HepG2 (cell line): ENCODE results near the gene ZNF425. TPM values are rescaled to one million over a fixed set of nuclear protein-coding genes. Genes with fewer than 3 reads are reported as not detected.

Experiments
- ATAC-seq: fragments of 200-7000 bp; cut with Tn5 transposase; 3 replicates; pipeline ENCODE4 v1.9.1; 2020; ENCODE audit warnings: mild to moderate bottlenecking, moderate library complexity
- BruUV-seq: library from RNA; stranded (reverse); fragments of 400-500 nt; replicated peaks from 2 replicates; lab custom pipeline; 2021; lab: Mats Ljungman, UMichigan
- CTCF ChIA-PET: fragments of 300-600 bp; formaldehyde crosslinking; extraction: SDS; loops from one replicate; lab custom pipeline; 2021; ENCODE audit warnings: low total read pairs, inconsistent platforms, low intra/inter-chr PET ratio; lab: Yijun Ruan, JAX
- POLR2A ChIA-PET: fragments of 350-600 bp; sonication (Branson Sonifier 250); formaldehyde crosslinking; loops from one replicate; lab custom pipeline; 2020; ENCODE audit warnings: antibody characterized with exemption, inconsistent platforms; lab: Yijun Ruan, JAX
- DNase-seq: peaks from one replicate; pipeline ENCODE4 v3.0.0-alpha.2; 2015; ENCODE audit warnings: low spot score
- FAIRE-seq: peaks from 3 replicates; lab custom pipeline; 2011; peaks lifted over from hg19 to GRCh38; lab: Jason Lieb, UNC
- H2AFZ ChIP-seq: one replicate; pipeline ENCODE4 v1.6.1; 2011; ENCODE audit warnings: low read length, inconsistent platforms
- H3K27ac ChIP-seq: fragments of 300-600 bp; 3 replicates; pipeline ENCODE4 v1.8.0; 2011; ENCODE audit warnings: mixed run types, mild to moderate bottlenecking, mixed read lengths, low read length, inconsistent platforms; ENCODE audit not compliant: insufficient read depth; ENCODE audit errors: extremely low read length
- H3K27me3 ChIP-seq, 2 experiments: fragments of 200-600 bp in 1 of 2; 2 replicates in 1 of 2; 3 replicates in 1 of 2; pipeline versions ENCODE4 v1.6.0 to v1.8.0; 2011; ENCODE audit warnings: low read length in 2 of 2, mild to moderate bottlenecking in 2 of 2, moderate library complexity in 2 of 2, inconsistent platforms in 1 of 2; ENCODE audit not compliant: insufficient read depth in 2 of 2, control insufficient read depth in 1 of 2
- H3K36me3 ChIP-seq, 2 experiments: fragments of 200-600 bp in 1 of 2; replicated peaks in 1 of 2; 2 replicates in 1 of 2; 3 replicates in 1 of 2; pipeline versions ENCODE4 v1.5.1 to v1.8.0; 2011; ENCODE audit warnings: low read length in 2 of 2, inconsistent platforms in 1 of 2; ENCODE audit not compliant: insufficient read depth in 2 of 2, control insufficient read depth in 1 of 2
- H3K4me1 ChIP-seq: 2 replicates; pipeline ENCODE4 v1.5.1; 2012; ENCODE audit warnings: low read length, inconsistent platforms; ENCODE audit not compliant: insufficient read depth
- H3K4me2 ChIP-seq: 2 replicates; pipeline ENCODE4 v1.6.0; 2011; ENCODE audit warnings: low read depth, low read length, inconsistent platforms
- H3K4me3 ChIP-seq, 3 experiments: fragments of 200-600 bp in 1 of 3; sonication (generic), shearing (Covaris generic) in 1 of 3; replicated peaks in 1 of 3; 2 replicates each; pipeline ENCODE4 v1.5.1; 2011 to 2016; ENCODE audit warnings: low read length in 3 of 3, inconsistent platforms in 2 of 3, low read depth in 2 of 3, mild to moderate bottlenecking in 2 of 3, control low read depth in 1 of 3, mixed read lengths in 1 of 3; ENCODE audit not compliant: insufficient read depth in 1 of 3
- H3K79me2 ChIP-seq: one replicate; pipeline ENCODE4 v1.6.1; 2011; ENCODE audit warnings: low read length, inconsistent platforms; ENCODE audit not compliant: insufficient read depth
- H3K9ac ChIP-seq: 2 replicates; pipeline ENCODE4 v1.6.0; 2011; ENCODE audit warnings: mild to moderate bottlenecking, low read depth, low read length, inconsistent platforms; ENCODE audit not compliant: insufficient read depth
- H3K9me3 ChIP-seq: 2 replicates; pipeline ENCODE4 v1.5.1; 2012; ENCODE audit warnings: mild to moderate bottlenecking, low read length
- H4K20me1 ChIP-seq: 2 replicates; pipeline ENCODE4 v1.6.0; 2011; ENCODE audit warnings: inconsistent platforms, mild to moderate bottlenecking, low read length, moderate library complexity; ENCODE audit not compliant: insufficient read depth
- AHDC1 ChIP-seq: sonication (generic); formaldehyde crosslinking; IDR thresholded peaks from 2 replicates; pipeline ENCODE4 v1.5.1; 2020; ENCODE audit warnings: mild to moderate bottlenecking, missing genetic modification reagents, borderline replicate concordance
- FOSL2 ChIP-seq: sonication (generic); formaldehyde crosslinking; IDR thresholded peaks from 2 replicates; pipeline ENCODE4 v1.4.0; 2020; ENCODE audit warnings: missing genetic modification reagents
- IRF2 ChIP-seq: IDR thresholded peaks from 2 replicates; pipeline ENCODE4 v1.6.1; 2018; ENCODE audit warnings: missing genetic modification reagents, missing compliant biosample characterization
- NR3C1 ChIP-seq: sonication (generic); formaldehyde crosslinking; IDR thresholded peaks from 2 replicates; pipeline ENCODE4 v1.4.0; 2020; ENCODE audit warnings: missing genetic modification reagents
- PHF8 ChIP-seq: sonication (generic); formaldehyde crosslinking; IDR thresholded peaks from 2 replicates; pipeline ENCODE4 v1.5.0; 2020; ENCODE audit warnings: missing genetic modification reagents
- RBM22 ChIP-seq: fragments of 200-400 bp; formaldehyde crosslinking; optimal IDR thresholded peaks from 2 replicates; pipeline ENCODE3; 2017; ENCODE audit warnings: mild to moderate bottlenecking, low read length, moderate library complexity
- ZBTB8A ChIP-seq: sonication (generic); formaldehyde crosslinking; IDR thresholded peaks from 2 replicates; pipeline ENCODE4 v1.4.0; 2020; ENCODE audit warnings: mild to moderate bottlenecking, low read depth, missing genetic modification reagents, borderline replicate concordance
- ZNF564 ChIP-seq: sonication (generic); formaldehyde crosslinking; IDR thresholded peaks from 2 replicates; pipeline ENCODE4 v1.8.1; 2023; ENCODE audit warnings: mild to moderate bottlenecking, missing genetic modification reagents
- WGBS: methylation state at CpG from one replicate; pipeline ENCODE4 v1.1.6; 2017; ENCODE audit warnings: low lambda C conversion rate; 5-methylcytosine and 5-hydroxymethylcytosine counted together
- in situ Hi-C: cut with HindIII; loops from 2 replicates; pipeline ENCODE4 v1.10.0; 2017; ENCODE audit warnings: low pct_unique_long_range_greater_than_20kb; ENCODE audit not compliant: extremely low pct_ligation_motif_present
- intact Hi-C: fragments of 100-400 bp; cut with micrococcal nuclease; formaldehyde crosslinking; loops from one replicate; pipeline ENCODE4 v1.10.0; 2022; ENCODE audit not compliant: unreplicated experiment
- polyA plus RNA-seq, 8 experiments: library from polyadenylated mRNA; depleted of rRNA in 3 of 8; stranded (reverse) in 7 of 8; unstranded in 1 of 8; fragments of >200 nt; fragmentation: Illumina TruSeq in 4 of 8; extraction: Trizol in 4 of 8; gene quantifications; 2 replicates each; pipeline versions ENCODE4 v1.2.1 to v1.2.3, GENCODE V29; 2011 to 2016; ENCODE audit warnings: low read depth in 4 of 8, missing spikeins in 1 of 8, mixed read lengths in 1 of 8; ENCODE audit not compliant: insufficient read depth in 1 of 8
- total RNA-seq, 5 experiments: library from RNA; depleted of rRNA; stranded (reverse); fragments of >200 nt; fragmentation: Illumina TruSeq; extraction: Trizol; gene quantifications; 2 replicates each; pipeline ENCODE4 v1.2.3, GENCODE V29; 2016; ENCODE audit warnings: low read depth in 1 of 5

The ZNF425 gene
- total and polyA plus RNA-seq, 2 of the 13 experiments (the other 11 are each of a cell fraction or from before 2014, with no cell fraction given) = 0.51 to 1.1 TPM

- DNase-seq = no peak
- ATAC-seq = no peak
- no peak overlapping the region for H2AFZ ChIP-seq
- H4K20me1 ChIP-seq = no peaks in the 10 kb centered on the region
- no peak overlapping the region for H3K9ac ChIP-seq
- H3K27me3 ChIP-seq = no peaks in the 10 kb centered on the region
- TF ChIP-seq ZBTB8A (CRISPR knock-in tag) = no peak
- no peak for TF ChIP-seq IRF2
- no peak for TF ChIP-seq PHF8
- TF ChIP-seq RBM22 = no peak
- no TSS peak for BruUV-seq
- peaks cover 10% of the 10 kb centered on the region; the same call in 1 of the 2 replicates for H3K4me1 ChIP-seq
- 0 out of 5 replicates have a peak, but pooled peaks cover 0 to 2% of the 10 kb centered on the region in 2 experiments for H3K36me3 ChIP-seq
- no peak overlapping the region for H3K27ac ChIP-seq
- ChIA-PET CTCF (no interaction called here), POLR2A (no interaction called here)
- FAIRE-seq = no peak
- H3K4me2 ChIP-seq = no peak overlapping the region
- intact Hi-C loops = no loop called here
- no peak overlapping the region for H3K4me3 ChIP-seq
- no peaks in the 10 kb centered on the region for H3K9me3 ChIP-seq
- no peaks in the 10 kb centered on the region for H3K79me2 ChIP-seq
- in situ Hi-C loops = no loop called here
- 92% methylated on average over 4 of the region's 4 CpGs for WGBS
These were observed 15.8 kb upstream of the ZNF425 start for GRCh38 chr7:149141893-149142292.

GRCh38 chr7:149140831-149141230, 14.7 kb upstream of the ZNF425 start:
- H3K27me3 ChIP-seq = no peaks in the 10 kb centered on the region
- no peaks in the 10 kb centered on the region for H3K9me3 ChIP-seq
- no peak for ATAC-seq
- BruUV-seq = no TSS peak
- no peak for FAIRE-seq
- 0 out of 5 replicates have a peak, but pooled peaks cover 0 to 2% of the 10 kb centered on the region in 2 experiments for H3K36me3 ChIP-seq
- intact Hi-C loops = no loop called here
- peaks cover 6% of the 10 kb centered on the region; the same call in 1 of the 2 replicates for H3K4me1 ChIP-seq
- no peak overlapping the region for H2AFZ ChIP-seq
- no peaks in the 10 kb centered on the region for H3K79me2 ChIP-seq
- ChIA-PET POLR2A (no interaction called here), CTCF (no interaction called here)
- H3K4me2 ChIP-seq = no peak overlapping the region
- H3K4me3 ChIP-seq = no peak overlapping the region
- WGBS = 63% methylated on average over 3 of the region's 3 CpGs
- no peak overlapping the region for H3K27ac ChIP-seq
- no peaks in the 10 kb centered on the region for H4K20me1 ChIP-seq
- TF ChIP-seq NR3C1 (CRISPR knock-in tag) (no peak), FOSL2 (peak; percentile 64), ZNF564 (no peak), AHDC1 (no peak)
- TF ChIP-seq, all 625 proteins: peak for 1
- in situ Hi-C loops = no loop called here
- no peak overlapping the region for H3K9ac ChIP-seq
- DNase-seq = no peak
